ENCODE data around the gene GCNT2.
"Not testable (repeated sequence)": the region's sequence is repeated elsewhere in the genome, so short reads cannot be mapped to it uniquely, and the experiment has no call there.

Gene GCNT2

DNA sequence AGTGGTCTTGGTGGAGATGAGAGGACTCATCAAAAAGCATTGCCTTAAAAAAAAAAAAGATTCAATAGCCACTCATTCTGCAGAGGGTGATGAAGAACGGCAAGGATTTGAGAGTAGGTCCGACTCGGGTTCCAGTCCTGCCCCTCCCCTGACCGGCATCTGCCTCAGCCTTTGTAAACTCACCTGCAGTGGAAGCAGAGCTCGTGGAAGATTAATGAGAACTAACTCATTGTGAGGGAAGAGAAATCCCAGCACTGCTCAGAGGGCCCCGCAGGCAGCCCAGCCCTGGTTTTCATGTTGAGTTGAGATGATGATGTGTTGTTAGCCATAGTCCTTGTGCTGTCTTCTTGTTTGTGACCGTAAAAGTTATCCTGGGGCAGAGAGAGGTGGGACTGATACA is 59.4 kb downstream of the GCNT2 start:
- no peak for DNase-seq (ENCODE audit: low spot score)

GRCh38 chr6:10581402-10581801 is 60.3 kb downstream of the GCNT2 start:
- not testable (repeated sequence) for DNase-seq (ENCODE audit: low spot score)

DNA sequence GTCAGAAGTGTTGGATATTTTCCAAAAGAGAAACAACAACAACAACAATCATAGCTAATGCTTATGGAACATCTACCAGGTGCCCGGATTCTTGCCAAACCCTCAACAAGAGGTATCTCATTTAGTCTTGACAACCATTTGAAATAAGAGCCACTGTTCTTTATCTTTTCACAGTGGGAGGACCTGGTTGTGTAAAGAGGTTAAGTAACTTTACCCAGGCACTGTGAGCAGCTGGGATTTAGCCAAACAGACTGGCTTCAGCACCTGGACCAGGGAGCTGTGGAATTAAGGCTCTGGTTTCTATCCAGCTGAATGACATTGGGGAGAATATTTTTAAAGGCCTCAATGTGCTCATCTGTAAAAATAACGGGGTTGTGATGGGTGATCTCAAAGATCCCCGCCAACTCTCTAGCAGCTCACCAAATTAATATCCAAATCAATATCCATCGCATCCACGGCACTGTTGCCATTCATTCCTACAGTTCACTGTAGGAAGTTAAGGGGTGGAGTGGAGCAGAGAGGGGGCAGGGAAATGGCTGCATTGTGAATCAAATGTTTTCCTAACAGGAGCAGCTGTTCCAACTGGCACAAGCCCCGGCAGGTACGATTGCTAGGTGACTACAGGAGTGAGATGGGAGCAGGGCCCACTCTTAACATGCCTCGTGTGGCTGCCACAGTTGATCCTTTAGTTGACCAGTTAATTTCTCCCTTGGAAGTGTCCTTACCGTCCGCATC is 61.8 kb downstream of the GCNT2 start:
- DNase-seq (ENCODE audit: low spot score) = no peak

DNA sequence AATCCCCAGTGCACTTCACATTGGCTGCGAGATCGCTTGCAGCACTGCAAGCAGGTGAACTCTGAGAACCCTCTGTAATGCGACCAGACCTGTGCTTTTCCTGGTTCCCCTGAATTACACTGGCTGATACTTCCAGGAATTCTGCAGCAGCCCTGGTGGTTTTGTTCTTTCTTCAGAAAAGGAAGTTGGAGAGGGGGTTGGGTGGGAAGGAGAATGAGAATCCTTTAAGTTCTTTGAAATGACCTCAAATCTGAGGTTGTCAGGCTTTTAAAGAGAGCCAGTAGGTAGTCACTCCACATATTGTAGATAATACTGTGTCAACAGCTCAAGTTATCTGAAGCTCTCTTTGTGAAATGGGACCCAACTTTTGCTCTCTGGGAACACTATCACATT is 62.4 kb downstream of the GCNT2 start:
- no peak for DNase-seq (ENCODE audit: low spot score)

GRCh38 chr6:10584607-10585006 is 63.5 kb downstream of the GCNT2 start:
- no peak for DNase-seq (ENCODE audit: low spot score)

DNA sequence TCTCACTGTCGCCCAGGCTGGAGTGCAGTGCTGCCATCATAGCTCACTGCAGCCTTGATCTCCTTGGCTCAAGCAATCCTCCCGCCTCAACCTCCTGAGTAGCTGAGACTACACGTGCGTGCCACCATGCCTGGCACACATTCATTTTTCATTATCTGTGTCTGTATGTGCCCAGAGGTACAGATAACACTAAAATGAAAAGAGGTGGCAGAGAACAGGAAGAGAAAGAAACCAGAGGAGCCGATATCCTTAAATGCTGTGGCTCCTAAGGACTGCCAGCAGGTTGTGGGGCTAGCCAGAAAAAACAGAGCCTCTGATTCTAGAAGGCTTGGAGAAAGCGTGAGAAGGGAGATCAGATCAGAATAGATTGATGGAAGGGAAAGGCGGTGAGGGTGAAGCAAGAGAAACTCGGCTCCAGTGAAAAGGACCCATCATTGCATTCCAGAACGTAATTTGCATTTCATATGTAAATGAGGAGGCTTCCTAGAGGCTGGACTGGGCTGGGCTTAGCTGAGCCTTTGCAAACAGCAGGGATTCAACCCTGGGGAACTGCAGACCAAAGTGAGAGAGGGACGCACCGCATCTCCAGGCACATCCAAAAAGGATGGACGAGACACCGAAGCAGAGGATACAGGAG is 64.2 kb downstream of the GCNT2 start:
- no peak for DNase-seq (ENCODE audit: low spot score)

GRCh38 chr6:10586302-10586701 is 65.2 kb downstream of the GCNT2 start:
- no peak for DNase-seq (ENCODE audit: low spot score)

GRCh38 chr6:10587656-10588406 is 66.7 kb downstream of the GCNT2 start:
- DNase-seq (ENCODE audit: low spot score) = no peak

DNA sequence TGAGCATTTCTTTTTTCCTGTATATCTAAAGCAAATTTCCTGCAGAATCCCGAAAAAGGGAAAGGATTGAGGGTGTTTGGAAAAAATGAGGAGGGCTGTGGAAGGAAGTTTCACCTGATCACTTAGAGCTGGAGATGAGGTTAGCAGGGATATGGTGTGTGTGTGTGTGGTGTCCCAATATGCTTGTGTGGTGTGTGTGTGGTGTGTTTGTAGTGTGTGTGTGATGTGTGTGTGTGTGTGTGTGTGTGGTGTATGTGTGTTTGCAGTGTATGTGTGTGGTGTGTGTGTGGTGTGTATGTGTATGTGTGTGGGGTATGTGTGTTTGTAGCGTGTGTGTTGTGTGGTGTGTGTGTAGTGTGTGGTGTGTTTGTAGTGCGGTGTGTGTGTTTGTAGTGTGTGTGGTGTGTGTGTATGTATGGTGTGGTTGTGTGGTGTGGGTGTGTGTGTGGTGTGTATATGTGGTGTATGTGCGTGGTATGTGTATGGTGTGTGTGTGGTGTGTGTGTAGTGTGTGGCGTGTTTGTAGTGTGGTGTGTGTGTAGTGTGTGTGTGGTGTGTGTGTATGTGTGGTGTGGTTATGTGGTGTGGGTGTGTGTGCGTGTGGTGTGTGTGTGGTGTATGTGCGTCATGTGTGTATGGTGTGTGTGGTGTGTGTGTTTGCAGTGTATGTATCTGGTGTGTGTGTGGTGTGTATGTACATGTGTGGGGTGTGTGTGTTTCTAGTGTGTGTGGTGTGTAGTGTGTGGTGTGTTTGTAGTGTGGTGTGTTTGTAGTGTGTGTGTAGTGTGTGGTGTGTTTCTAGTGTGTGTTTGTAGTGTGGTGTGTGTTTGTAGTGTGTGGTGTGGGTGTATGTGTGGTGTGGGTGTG is 67.6 kb downstream of the GCNT2 start:
- DNase-seq (ENCODE audit: low spot score) = no peak

DNA sequence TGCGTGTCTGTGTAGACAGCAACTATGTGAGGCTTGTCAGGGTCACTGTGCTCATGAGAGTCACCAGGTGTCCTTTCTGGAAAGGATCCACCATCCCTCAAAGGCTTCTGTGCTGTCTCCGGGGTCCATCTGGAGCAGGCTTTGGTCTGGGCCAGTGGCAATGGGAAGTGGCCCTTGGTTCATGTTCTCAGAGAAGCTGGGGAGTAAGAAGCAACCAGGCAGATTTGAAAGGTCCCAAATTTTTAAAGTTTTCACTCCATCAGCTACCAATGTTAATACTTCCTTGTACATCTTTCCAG is 68.2 kb downstream of the GCNT2 start:
- DNase-seq (ENCODE audit: low spot score) = no peak

DNA sequence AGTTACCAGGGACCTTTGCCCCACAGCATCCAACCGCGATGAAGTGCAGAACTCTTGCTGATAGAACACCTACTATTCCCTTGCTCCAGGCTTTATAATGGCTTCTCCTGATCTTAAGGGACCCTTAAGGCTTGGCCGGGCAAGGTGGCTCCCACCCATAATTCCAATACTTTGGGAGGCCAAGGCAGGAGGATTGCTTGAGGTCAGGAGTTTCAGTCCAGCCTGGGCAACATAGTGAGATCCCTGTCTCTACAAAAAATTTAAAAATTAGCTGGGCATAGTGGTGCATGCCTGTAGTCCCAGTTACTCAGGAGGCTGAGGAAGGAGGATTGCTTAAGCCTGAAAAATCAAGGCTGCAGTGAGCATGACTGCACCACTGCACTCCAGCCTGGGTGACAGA is 68.8 kb downstream of the GCNT2 start:
- no peak for DNase-seq (ENCODE audit: low spot score)

GRCh38 chr6:10591422-10592160 is 70.4 kb downstream of the GCNT2 start:
- DNase-seq (ENCODE audit: low spot score) = no peak

DNA sequence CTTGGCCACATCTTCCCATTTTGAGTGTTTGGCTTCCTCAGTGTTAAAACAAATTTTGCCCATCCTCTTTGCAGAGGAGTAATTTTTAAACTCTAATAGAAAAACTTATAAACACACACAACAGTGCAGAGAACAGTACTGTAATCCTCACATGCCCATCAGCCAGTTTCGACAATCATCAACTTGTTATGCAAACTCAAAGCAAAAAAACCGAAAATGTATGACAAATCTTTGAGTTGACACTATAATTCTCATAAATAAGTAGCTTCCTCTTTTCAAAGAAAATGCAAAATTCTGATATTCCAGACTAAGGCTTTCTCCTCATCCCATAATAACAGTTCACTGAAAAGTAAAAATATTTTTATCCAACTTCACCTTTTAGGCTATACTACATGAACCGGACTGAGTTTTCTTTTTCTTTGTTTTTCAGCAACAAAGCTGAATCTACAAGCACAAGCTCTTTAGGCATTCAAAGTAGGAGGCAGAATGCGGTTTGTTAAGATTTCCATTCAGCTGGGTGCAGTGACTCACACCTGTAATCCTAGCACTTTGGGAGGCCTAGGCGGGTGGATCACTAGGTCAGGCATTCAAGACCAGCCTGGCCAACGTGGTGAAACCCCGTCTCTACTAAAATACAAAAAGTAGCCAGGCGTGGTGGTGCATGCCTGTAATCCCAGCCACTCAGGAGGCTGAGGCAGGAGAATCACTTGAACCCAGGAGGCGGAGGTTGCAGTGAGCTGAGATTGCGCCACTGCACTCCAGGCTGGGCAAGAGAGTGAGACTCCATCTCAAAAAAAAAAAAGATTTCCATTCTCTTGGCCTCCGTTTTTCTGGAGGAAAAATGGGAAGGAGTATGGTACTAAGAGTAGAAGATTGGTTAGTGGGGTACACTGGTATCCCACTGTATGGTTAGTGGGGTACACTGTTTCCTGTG is 74.8 kb downstream of the GCNT2 start:
- DNase-seq (ENCODE audit: low spot score) = no peak

DNA sequence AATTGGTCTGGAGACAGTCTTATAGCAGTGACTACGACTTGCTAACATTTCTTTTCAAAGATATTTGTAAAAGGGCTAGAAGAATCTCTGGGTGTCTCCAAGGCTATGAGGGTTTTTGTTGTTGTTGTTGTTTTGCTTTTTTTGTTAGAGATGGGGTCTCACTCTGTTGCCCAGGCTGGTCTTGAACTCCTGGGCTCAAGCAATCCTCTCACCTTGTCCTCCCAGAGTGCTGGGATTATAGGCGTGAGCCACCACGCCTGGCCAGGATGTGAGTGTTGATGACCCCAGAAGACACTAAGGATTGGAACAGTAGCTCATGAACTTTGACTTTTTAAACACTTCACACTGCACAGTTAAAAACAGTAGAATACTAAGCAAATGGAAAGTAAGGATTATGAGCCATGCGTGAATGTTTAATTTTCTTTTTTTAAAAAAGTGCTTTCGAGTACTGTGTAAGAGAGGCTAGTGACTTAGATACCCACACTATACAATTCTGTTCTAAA is 76.4 kb downstream of the GCNT2 start:
- DNase-seq (ENCODE audit: low spot score) = no peak

- no peak for DNase-seq (ENCODE audit: low spot score)
Measured at GRCh38 chr6:10598084-10598960, 77.2 kb downstream of the GCNT2 start.

GRCh38 chr6:10599046-10599445 is 77.9 kb downstream of the GCNT2 start:
- no peak for DNase-seq (ENCODE audit: low spot score)

GRCh38 chr6:10600681-10601080 is 79.5 kb downstream of the GCNT2 start:
- DNase-seq (ENCODE audit: low spot score) = not testable (repeated sequence)

- DNase-seq (ENCODE audit: low spot score) = no peak
Measured at GRCh38 chr6:10603219-10603618, 82.1 kb downstream of the GCNT2 start.

DNA sequence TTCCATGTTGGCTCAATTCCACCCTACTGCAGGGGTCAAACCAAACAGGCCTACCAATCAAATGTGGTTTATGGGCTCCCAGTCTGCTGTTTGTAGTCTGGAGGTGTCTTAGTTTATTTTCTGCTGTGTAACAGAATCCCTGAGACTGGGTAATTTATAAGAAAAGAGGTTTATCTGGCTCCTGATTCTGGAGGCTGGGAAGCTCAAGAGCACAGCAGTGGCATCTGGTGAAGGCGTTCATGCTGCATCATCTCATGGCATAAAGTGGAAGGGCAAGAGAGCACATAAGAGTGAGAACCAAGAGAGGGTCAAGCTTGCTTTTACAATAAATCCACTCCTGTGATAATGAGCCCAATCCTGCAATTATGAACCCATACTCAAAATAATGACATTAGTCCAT is 87.9 kb downstream of the GCNT2 start:
- no peak for DNase-seq (ENCODE audit: low spot score)
